GM21723 (cell line): ENCODE measurements around the gene GABRD.
"Not testable (repeated sequence)": the region's sequence is repeated elsewhere in the genome, so short reads cannot be mapped to it uniquely, and the experiment has no call there.

Experiments
- ATAC-seq: cut with Tn5 transposase; IDR thresholded peaks from one replicate; pipeline ENCODE4 v1.9.1; 2021; ENCODE audit warnings: mild to moderate bottlenecking, moderate library complexity; ENCODE audit not compliant: unreplicated experiment

The GABRD gene

GRCh38 chr1:2019172-2019543, at the start of gene GABRD:
Gene GABRD (plus strand): TSS chr1:2019345. CDS start chr1:2019424, 79 bp downstream.
- ATAC-seq = no peak

GRCh38 chr1:1969505-1969900, 49.6 kb upstream of the GABRD start:
- ATAC-seq = no peak

GRCh38 chr1:1969953-1970716, 49.0 kb upstream of the GABRD start:
- no peak for ATAC-seq

- ATAC-seq = no peak
Measured at GRCh38 chr1:1971017-1971416, 48.1 kb upstream of the GABRD start.

GRCh38 chr1:1971688-1972087, 47.5 kb upstream of the GABRD start:
- ATAC-seq = no peak

GRCh38 chr1:1972976-1973715, 46.0 kb upstream of the GABRD start:
- no peak for ATAC-seq

GRCh38 chr1:1973716-1974642, 45.2 kb upstream of the GABRD start:
- no peak for ATAC-seq

- no peak for ATAC-seq
Measured at GRCh38 chr1:1974834-1975233, 44.3 kb upstream of the GABRD start.

- ATAC-seq = no peak
Measured at GRCh38 chr1:1975535-1975934, 43.6 kb upstream of the GABRD start.

- no peak for ATAC-seq
Measured at GRCh38 chr1:1976031-1976430, 43.1 kb upstream of the GABRD start.

GRCh38 chr1:1978108-1978507, 41.0 kb upstream of the GABRD start:
- no peak for ATAC-seq

GRCh38 chr1:1978690-1979481, 40.3 kb upstream of the GABRD start:
- ATAC-seq = not testable (repeated sequence)

- no peak for ATAC-seq
Measured at GRCh38 chr1:1979482-1980165, 39.5 kb upstream of the GABRD start.

- ATAC-seq = no peak
Measured at GRCh38 chr1:1980467-1981141, 38.5 kb upstream of the GABRD start.

- ATAC-seq = no peak
Measured at GRCh38 chr1:1981142-1981500, 38.0 kb upstream of the GABRD start.

GRCh38 chr1:1981631-1982327, 37.4 kb upstream of the GABRD start:
- not testable (repeated sequence) for ATAC-seq

- no peak for ATAC-seq
Measured at GRCh38 chr1:1982379-1983232, 36.5 kb upstream of the GABRD start.

GRCh38 chr1:1984560-1985070, 34.5 kb upstream of the GABRD start:
- no peak for ATAC-seq
